Measurements from ENCODE around the gene CACNA2D4. TPM values are rescaled to one million over a fixed set of nuclear protein-coding genes. Genes with fewer than 3 reads are reported as not detected.

The CACNA2D4 gene
- polyA plus RNA-seq, 3 donors, result 17.8 to 87.7 (median 22.1) TPM

GRCh38 chr12:1836241-1836803, 82.1 kb downstream of the CACNA2D4 start:
- Histone ChIP-seq H3K9ac (ENCODE audit: insufficient read depth, low read length, poor library complexity, severe bottlenecking) (no peak overlapping the region), H3K4me1 (ENCODE audit: control insufficient read depth in 1 of 2, insufficient read depth in 2 of 2, low read length in 2 of 2) (peaks cover 3 to 9% of the 10 kb centered on the region in 2 donors), H3K27ac (ENCODE audit: low read depth in 1 of 2, low read length in 2 of 2) (no peak overlapping the region), H3K9me3 (replicated peaks in 1 of 2; ENCODE audit: control insufficient read depth in 1 of 2, insufficient read depth in 1 of 2, low read length in 2 of 2) (no peaks in the 10 kb centered on the region), H3K27me3 (ENCODE audit: control insufficient read depth in 2 of 2, insufficient read depth in 2 of 2, low read length in 2 of 2) (peaks cover under 1 to 13% of the 10 kb centered on the region in 2 donors), H4K20me1 (ENCODE audit: insufficient read depth, low read length) (no peaks in the 10 kb centered on the region), H2AFZ (ENCODE audit: insufficient read depth, low read depth, low read length, poor library complexity, severe bottlenecking) (no peak overlapping the region), H3K79me2 (ENCODE audit: insufficient read depth, low read length) (no peaks in the 10 kb centered on the region), H3K36me3 (replicated peaks in 1 of 2; ENCODE audit: control insufficient read depth in 1 of 2, insufficient read depth in 2 of 2, low read length in 2 of 2) (no peaks in the 10 kb centered on the region), H3K4me2 (replicated peaks; ENCODE audit: extremely low read depth, low read length, poor library complexity, severe bottlenecking) (no peak overlapping the region), H3K4me3 (replicated peaks in 1 of 3; ENCODE audit: low read depth in 2 of 3, low read length in 3 of 3) (no peak overlapping the region)
- intact Hi-C loops (cut with micrococcal nuclease), result no loop called here
- H3K4me3 Mint-ChIP-seq, result no peak overlapping the region
- H3K9me3 Mint-ChIP-seq, result peaks cover 0 to 2% (median 0%) of the 10 kb centered on the region in 7 donors
- DNase-seq, result no peak
- no peak for TF ChIP-seq CTCF (IDR thresholded peaks at IDR 0.05)
- H3K27ac Mint-ChIP-seq, result peak overlapping the region in 1 of 7 donors; percentile 64
- WGBS (ENCODE audit: insufficient coverage), result 84% methylated on average over 6 of the region's 7 CpGs
- H3K36me3 Mint-ChIP-seq, result no peaks in the 10 kb centered on the region
- H3K4me1 Mint-ChIP-seq, result peaks cover 15% of the 10 kb centered on the region
- peaks cover 7 to 21% (median 20%) of the 10 kb centered on the region in 3 donors for H3K27me3 Mint-ChIP-seq (ENCODE audit: low read depth in 3 of 3)

- Histone ChIP-seq H3K27me3 (ENCODE audit: control insufficient read depth in 2 of 2, insufficient read depth in 2 of 2, low read length in 2 of 2) (peaks cover 2 to 22% of the 10 kb centered on the region in 2 donors), H3K79me2 (ENCODE audit: insufficient read depth, low read length) (no peaks in the 10 kb centered on the region), H3K27ac (ENCODE audit: low read depth in 1 of 2, low read length in 2 of 2) (no peak overlapping the region), H3K36me3 (replicated peaks in 1 of 2; ENCODE audit: control insufficient read depth in 1 of 2, insufficient read depth in 2 of 2, low read length in 2 of 2) (no peaks in the 10 kb centered on the region), H3K4me2 (replicated peaks; ENCODE audit: extremely low read depth, low read length, poor library complexity, severe bottlenecking) (no peak overlapping the region), H4K20me1 (ENCODE audit: insufficient read depth, low read length) (no peaks in the 10 kb centered on the region), H3K4me1 (ENCODE audit: control insufficient read depth in 1 of 2, insufficient read depth in 2 of 2, low read length in 2 of 2) (peaks cover 3 to 9% of the 10 kb centered on the region in 2 donors), H3K9ac (ENCODE audit: insufficient read depth, low read length, poor library complexity, severe bottlenecking) (no peak overlapping the region), H2AFZ (ENCODE audit: insufficient read depth, low read depth, low read length, poor library complexity, severe bottlenecking) (no peak overlapping the region), H3K4me3 (replicated peaks in 1 of 3; ENCODE audit: low read depth in 2 of 3, low read length in 3 of 3) (no peak overlapping the region), H3K9me3 (replicated peaks in 1 of 2; ENCODE audit: control insufficient read depth in 1 of 2, insufficient read depth in 1 of 2, low read length in 2 of 2) (no peaks in the 10 kb centered on the region)
- WGBS (ENCODE audit: insufficient coverage), result 90% methylated on average over 22 of the region's 22 CpGs
- H3K4me3 Mint-ChIP-seq, result no peak overlapping the region
- DNase-seq, result no peak
- peaks cover 14 to 29% (median 28%) of the 10 kb centered on the region in 3 donors for H3K27me3 Mint-ChIP-seq (ENCODE audit: low read depth in 3 of 3)
- H3K36me3 Mint-ChIP-seq, result no peaks in the 10 kb centered on the region
- no peak overlapping the region for H3K27ac Mint-ChIP-seq
- TF ChIP-seq CTCF (IDR thresholded peaks at IDR 0.05), result no peak
- H3K9me3 Mint-ChIP-seq, result peaks cover 0 to 2% (median 0%) of the 10 kb centered on the region in 7 donors
- peaks cover 15% of the 10 kb centered on the region for H3K4me1 Mint-ChIP-seq
- intact Hi-C loops (cut with micrococcal nuclease), result no loop called here
Observed at GRCh38 chr12:1835211-1836131, 83.0 kb downstream of the CACNA2D4 start.
